MCF 10A (cell line): ENCODE measurements around the gene CISD1. TPM values are rescaled to one million over a fixed set of nuclear protein-coding genes. Genes with fewer than 3 reads are reported as not detected.
A peak's percentile ranks its signal among the peaks of the same experiment; 100 is the strongest.

Experiments used
- BruUV-seq: library from RNA; stranded (reverse); fragments of 400-500 nt; replicated peaks from 2 replicates; lab custom pipeline; 2021; lab: Mats Ljungman, UMichigan
- CTCF ChIA-PET: fragments of 300-600 bp; sonication (Branson Sonifier 250); formaldehyde crosslinking; extraction: SDS; loops from one replicate; lab custom pipeline; 2021; ENCODE audit warnings: antibody characterized with exemption, inconsistent platforms; lab: Yijun Ruan, JAX
- POLR2A ChIA-PET: fragments of 300-600, 350-650 bp; sonication (Branson Sonifier 250); formaldehyde crosslinking; extraction: SDS; loops from one replicate; lab custom pipeline; 2020; ENCODE audit warnings: antibody characterized with exemption, inconsistent platforms; lab: Yijun Ruan, JAX
- DNase-seq: peaks from one replicate; pipeline ENCODE4 v3.0.0-alpha.2; 2018; ENCODE audit not compliant: unreplicated experiment
- H3K27ac Mint-ChIP-seq: one replicate; pipeline ENCODE4 v1.8.0; 2022; ENCODE audit warnings: mild to moderate bottlenecking, low read depth, mixed read lengths; ENCODE audit not compliant: unreplicated experiment
- H3K27me3 Mint-ChIP-seq: one replicate; pipeline ENCODE4 v1.8.0; 2022; ENCODE audit warnings: mixed read lengths; ENCODE audit not compliant: insufficient read depth, unreplicated experiment
- H3K36me3 Mint-ChIP-seq: one replicate; pipeline ENCODE4 v1.8.0; 2022; ENCODE audit warnings: mild to moderate bottlenecking, moderate library complexity, mixed read lengths; ENCODE audit not compliant: insufficient read depth, unreplicated experiment
- H3K4me1 Mint-ChIP-seq: one replicate; pipeline ENCODE4 v1.8.0; 2022; ENCODE audit warnings: mixed read lengths; ENCODE audit not compliant: insufficient read depth, unreplicated experiment
- H3K4me3 Mint-ChIP-seq: one replicate; pipeline ENCODE4 v1.8.0; 2022; ENCODE audit warnings: mild to moderate bottlenecking, moderate library complexity, mixed read lengths; ENCODE audit not compliant: unreplicated experiment
- H3K9me3 Mint-ChIP-seq: one replicate; pipeline ENCODE4 v1.8.0; 2022; ENCODE audit warnings: mixed read lengths; ENCODE audit not compliant: unreplicated experiment
- CTCF ChIP-seq: fragments of 200-600 bp; IDR thresholded peaks from one replicate; pipeline ENCODE4 v1.8.0; 2022; ENCODE audit warnings: antibody characterized with exemption, mild to moderate bottlenecking; ENCODE audit not compliant: unreplicated experiment
- intact Hi-C: fragments of 100-400 bp; cut with micrococcal nuclease; formaldehyde crosslinking; loops from 2 replicates; pipeline ENCODE4 v1.14.1; 2022
- total RNA-seq: library from RNA; stranded (reverse); gene quantifications from 2 replicates; pipeline ENCODE4 v1.2.3, GENCODE V29; 2022

The CISD1 gene
- total RNA-seq, 1 experiment from 2014 or later: 58.0 TPM

- BruUV-seq: no TSS peak
- H3K4me1 Mint-ChIP-seq: no peaks in the 10 kb centered on the region
These were observed 8.6 kb upstream of the CISD1 start for GRCh38 chr10:58260334-58260733.

GRCh38 chr10:58262766-58263165 is 6.2 kb upstream of the CISD1 start:
- no peak for TF ChIP-seq CTCF
- intact Hi-C loops: no loop called here
- Mint-ChIP-seq H3K27ac (no peak overlapping the region), H3K27me3 (no peaks in the 10 kb centered on the region), H3K36me3 (peaks cover 21% of the 10 kb centered on the region), H3K4me3 (no peak overlapping the region), H3K4me1 (no peaks in the 10 kb centered on the region), H3K9me3 (no peaks in the 10 kb centered on the region)
- ChIA-PET POLR2A (no interaction called here), CTCF (interaction anchor here (0.5 to 1.0 kb wide), 3 partner anchors 24 to 84 kb away, joined by 3 to 5 read pairs (median 5); no protein-coding TSS in a partner anchor)
- no peak for DNase-seq
- BruUV-seq: no TSS peak

More at GRCh38 chr10:58260334-58260733, 8.6 kb upstream of the CISD1 start:
- ChIA-PET POLR2A (no interaction called here), CTCF (no interaction called here)
- no peak for TF ChIP-seq CTCF
- no peak overlapping the region for H3K4me3 Mint-ChIP-seq
- intact Hi-C loops: no loop called here
- no peaks in the 10 kb centered on the region for H3K9me3 Mint-ChIP-seq
- H3K36me3 Mint-ChIP-seq: peaks cover 14% of the 10 kb centered on the region
- H3K27ac Mint-ChIP-seq: no peak overlapping the region
- H3K27me3 Mint-ChIP-seq: no peaks in the 10 kb centered on the region
- DNase-seq: no peak

- peak overlapping the region; percentile 96 for H3K27ac Mint-ChIP-seq
- intact Hi-C loops: no loop called here
- ChIA-PET CTCF (no interaction called here), POLR2A (interaction anchor here (0.6 kb wide), 1 partner anchor 28 kb away, joined by 3 read pairs; no protein-coding TSS in a partner anchor)
- H3K27me3 Mint-ChIP-seq: no peaks in the 10 kb centered on the region
- DNase-seq: no peak
- TF ChIP-seq CTCF: no peak
- H3K4me1 Mint-ChIP-seq: no peaks in the 10 kb centered on the region
- H3K4me3 Mint-ChIP-seq: peak overlapping the region; percentile 98
- BruUV-seq: no TSS peak
- peaks cover 20% of the 10 kb centered on the region for H3K36me3 Mint-ChIP-seq
- no peaks in the 10 kb centered on the region for H3K9me3 Mint-ChIP-seq
These were observed 4.2 kb upstream of the CISD1 start for GRCh38 chr10:58264780-58265179.

- no peak for DNase-seq
- CTCF ChIA-PET: no interaction called here
- POLR2A ChIA-PET: interaction anchor here (0.6 kb wide), 1 partner anchor 29 kb away, joined by 3 read pairs; no protein-coding TSS in a partner anchor
- TF ChIP-seq CTCF: no peak
- H3K27ac Mint-ChIP-seq: peak overlapping the region; percentile 96
- no peaks in the 10 kb centered on the region for H3K9me3 Mint-ChIP-seq
- no TSS peak for BruUV-seq
- intact Hi-C loops: no loop called here
- H3K36me3 Mint-ChIP-seq: peaks cover 20% of the 10 kb centered on the region
- no peaks in the 10 kb centered on the region for H3K4me1 Mint-ChIP-seq
- no peaks in the 10 kb centered on the region for H3K27me3 Mint-ChIP-seq
- H3K4me3 Mint-ChIP-seq: peak overlapping the region; percentile 98
These were observed 3.7 kb upstream of the CISD1 start for GRCh38 chr10:58265249-58265648.
